ENCODE data around the gene KIF6.

DNA sequence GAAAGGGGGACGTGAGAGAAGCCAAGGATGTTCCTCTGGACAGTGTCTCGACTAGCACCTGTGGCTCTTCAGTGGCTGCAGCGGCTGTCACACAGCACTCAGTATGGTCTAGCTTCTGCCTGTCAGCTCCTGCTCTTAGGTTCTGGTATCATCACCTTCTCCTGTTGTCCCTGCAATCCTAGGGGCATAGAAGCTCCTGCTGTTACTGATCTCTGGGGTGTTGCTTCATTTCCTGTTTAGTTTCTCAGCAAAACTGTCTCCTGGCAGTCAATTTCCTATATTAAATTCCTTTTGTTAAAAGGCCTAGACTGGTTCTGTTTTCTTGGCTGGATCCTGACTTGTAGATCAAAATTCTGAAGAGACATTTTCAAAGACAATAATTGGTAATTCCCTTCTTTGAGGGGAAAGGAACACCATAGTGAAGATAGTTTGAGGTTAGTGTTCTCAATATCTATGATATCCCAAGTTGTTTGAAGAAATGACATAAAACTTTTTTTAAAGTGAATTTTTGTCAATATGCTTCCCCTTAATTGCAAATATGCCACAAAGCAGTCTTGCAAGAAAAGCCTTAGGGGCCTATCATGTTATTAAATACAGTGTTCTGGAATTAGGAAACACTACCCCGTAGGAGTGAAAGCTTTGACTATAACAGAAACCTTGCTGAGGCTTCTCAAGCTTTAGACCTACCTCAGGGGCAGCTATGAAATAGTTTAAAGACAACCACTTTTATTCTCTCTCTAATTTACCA is 148.5 kb downstream of the KIF6 start:
- TF ChIP-seq, protein P1, sequence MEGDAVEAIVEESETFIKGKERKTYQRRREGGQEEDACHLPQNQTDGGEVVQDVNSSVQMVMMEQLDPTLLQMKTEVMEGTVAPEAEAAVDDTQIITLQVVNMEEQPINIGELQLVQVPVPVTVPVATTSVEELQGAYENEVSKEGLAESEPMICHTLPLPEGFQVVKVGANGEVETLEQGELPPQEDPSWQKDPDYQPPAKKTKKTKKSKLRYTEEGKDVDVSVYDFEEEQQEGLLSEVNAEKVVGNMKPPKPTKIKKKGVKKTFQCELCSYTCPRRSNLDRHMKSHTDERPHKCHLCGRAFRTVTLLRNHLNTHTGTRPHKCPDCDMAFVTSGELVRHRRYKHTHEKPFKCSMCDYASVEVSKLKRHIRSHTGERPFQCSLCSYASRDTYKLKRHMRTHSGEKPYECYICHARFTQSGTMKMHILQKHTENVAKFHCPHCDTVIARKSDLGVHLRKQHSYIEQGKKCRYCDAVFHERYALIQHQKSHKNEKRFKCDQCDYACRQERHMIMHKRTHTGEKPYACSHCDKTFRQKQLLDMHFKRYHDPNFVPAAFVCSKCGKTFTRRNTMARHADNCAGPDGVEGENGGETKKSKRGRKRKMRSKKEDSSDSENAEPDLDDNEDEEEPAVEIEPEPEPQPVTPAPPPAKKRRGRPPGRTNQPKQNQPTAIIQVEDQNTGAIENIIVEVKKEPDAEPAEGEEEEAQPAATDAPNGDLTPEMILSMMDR (IDR thresholded peaks at IDR 0.05): no peak
- TF ChIP-seq, protein P2, sequence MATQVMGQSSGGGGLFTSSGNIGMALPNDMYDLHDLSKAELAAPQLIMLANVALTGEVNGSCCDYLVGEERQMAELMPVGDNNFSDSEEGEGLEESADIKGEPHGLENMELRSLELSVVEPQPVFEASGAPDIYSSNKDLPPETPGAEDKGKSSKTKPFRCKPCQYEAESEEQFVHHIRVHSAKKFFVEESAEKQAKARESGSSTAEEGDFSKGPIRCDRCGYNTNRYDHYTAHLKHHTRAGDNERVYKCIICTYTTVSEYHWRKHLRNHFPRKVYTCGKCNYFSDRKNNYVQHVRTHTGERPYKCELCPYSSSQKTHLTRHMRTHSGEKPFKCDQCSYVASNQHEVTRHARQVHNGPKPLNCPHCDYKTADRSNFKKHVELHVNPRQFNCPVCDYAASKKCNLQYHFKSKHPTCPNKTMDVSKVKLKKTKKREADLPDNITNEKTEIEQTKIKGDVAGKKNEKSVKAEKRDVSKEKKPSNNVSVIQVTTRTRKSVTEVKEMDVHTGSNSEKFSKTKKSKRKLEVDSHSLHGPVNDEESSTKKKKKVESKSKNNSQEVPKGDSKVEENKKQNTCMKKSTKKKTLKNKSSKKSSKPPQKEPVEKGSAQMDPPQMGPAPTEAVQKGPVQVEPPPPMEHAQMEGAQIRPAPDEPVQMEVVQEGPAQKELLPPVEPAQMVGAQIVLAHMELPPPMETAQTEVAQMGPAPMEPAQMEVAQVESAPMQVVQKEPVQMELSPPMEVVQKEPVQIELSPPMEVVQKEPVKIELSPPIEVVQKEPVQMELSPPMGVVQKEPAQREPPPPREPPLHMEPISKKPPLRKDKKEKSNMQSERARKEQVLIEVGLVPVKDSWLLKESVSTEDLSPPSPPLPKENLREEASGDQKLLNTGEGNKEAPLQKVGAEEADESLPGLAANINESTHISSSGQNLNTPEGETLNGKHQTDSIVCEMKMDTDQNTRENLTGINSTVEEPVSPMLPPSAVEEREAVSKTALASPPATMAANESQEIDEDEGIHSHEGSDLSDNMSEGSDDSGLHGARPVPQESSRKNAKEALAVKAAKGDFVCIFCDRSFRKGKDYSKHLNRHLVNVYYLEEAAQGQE (IDR thresholded peaks at IDR 0.05; ENCODE audit: insufficient read depth in 1 of 2, low read depth in 2 of 2, low read length in 1 of 2): no peak
- TF ChIP-seq TCF7L2 (IDR thresholded peaks at IDR 0.05; ENCODE audit: low read depth, low read length) (no peak), POLR2AphosphoS5 (IDR thresholded peaks at IDR 0.05; ENCODE audit: low read depth, low read length) (no peak), SIN3A (IDR thresholded peaks at IDR 0.05; ENCODE audit: borderline replicate concordance, insufficient read depth, low read depth, low read length) (no peak)

Data from Panc1 (cell line).